Measurements from ENCODE around the gene AP3B2. TPM values are rescaled to one million over a fixed set of nuclear protein-coding genes. Genes with fewer than 3 reads are reported as not detected.

AP3B2 gene
- total and polyA plus RNA-seq, 8 donors, result 1.6 to 19.1 (median 3.2) TPM

DNA sequence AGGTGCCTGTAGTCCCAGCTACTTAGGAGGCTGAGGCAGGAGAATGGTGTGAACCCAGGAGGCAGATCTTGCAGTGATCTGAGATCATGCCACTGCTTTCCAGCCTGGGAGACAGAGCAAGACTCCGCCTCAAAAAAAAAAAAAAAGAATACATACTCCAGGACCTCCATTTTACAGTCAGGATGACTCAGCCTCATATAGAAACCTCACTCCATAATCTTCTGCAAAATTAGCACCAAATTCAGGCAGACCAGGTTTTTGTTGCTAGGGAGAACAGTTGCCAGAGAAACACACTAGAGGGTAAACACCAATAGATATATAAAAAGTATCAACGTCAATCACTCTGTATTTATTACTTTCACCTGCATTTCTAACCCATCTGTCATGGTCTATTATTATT is 28.3 kb upstream of the AP3B2 start:
- H3K4me3 ChIP-seq, result no peak overlapping the region
- no peaks in the 10 kb centered on the region for H3K36me3 ChIP-seq
- no peaks in the 10 kb centered on the region for H3K27me3 ChIP-seq
- no peaks in the 10 kb centered on the region for H3K9me3 ChIP-seq
- WGBS, 2 donors, result 87 to 90% methylated on average over 2 of the region's 2 CpGs
- FAIRE-seq (no peak), DNase-seq (no peak), ATAC-seq (no peak)
- no peaks in the 10 kb centered on the region for H3K4me1 ChIP-seq
- intact Hi-C loops (cut with DNase I), result no loop called here
- H3K27ac ChIP-seq, result no peak overlapping the region
- TF ChIP-seq, protein P1, sequence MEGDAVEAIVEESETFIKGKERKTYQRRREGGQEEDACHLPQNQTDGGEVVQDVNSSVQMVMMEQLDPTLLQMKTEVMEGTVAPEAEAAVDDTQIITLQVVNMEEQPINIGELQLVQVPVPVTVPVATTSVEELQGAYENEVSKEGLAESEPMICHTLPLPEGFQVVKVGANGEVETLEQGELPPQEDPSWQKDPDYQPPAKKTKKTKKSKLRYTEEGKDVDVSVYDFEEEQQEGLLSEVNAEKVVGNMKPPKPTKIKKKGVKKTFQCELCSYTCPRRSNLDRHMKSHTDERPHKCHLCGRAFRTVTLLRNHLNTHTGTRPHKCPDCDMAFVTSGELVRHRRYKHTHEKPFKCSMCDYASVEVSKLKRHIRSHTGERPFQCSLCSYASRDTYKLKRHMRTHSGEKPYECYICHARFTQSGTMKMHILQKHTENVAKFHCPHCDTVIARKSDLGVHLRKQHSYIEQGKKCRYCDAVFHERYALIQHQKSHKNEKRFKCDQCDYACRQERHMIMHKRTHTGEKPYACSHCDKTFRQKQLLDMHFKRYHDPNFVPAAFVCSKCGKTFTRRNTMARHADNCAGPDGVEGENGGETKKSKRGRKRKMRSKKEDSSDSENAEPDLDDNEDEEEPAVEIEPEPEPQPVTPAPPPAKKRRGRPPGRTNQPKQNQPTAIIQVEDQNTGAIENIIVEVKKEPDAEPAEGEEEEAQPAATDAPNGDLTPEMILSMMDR (IDR thresholded peaks at IDR 0.05), result no peak

DNA sequence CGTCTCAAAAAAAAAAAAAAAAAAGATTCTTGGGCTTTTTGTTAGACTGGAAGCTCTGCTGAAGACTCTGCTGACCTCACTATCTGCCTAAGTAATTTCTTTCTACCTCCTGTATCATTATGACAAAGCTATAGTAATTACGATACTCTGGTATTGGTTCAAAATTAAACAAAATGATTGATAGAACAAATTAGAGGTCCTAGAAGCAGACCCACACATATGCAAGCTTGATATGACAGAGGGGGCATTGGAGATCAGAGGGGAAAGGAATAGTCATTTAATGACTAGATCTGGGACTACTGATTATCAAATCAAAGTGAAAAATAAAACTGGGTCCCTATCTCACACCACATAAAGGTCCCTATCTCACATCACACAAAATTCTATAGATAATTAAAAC is 21.9 kb upstream of the AP3B2 start:
- H3K27me3 ChIP-seq, result no peaks in the 10 kb centered on the region
- no peak overlapping the region for H3K27ac ChIP-seq
- no peak for DNase-seq
- FAIRE-seq, result no peak
- intact Hi-C loops (cut with DNase I), result no loop called here
- no peak overlapping the region for H3K4me3 ChIP-seq
- no peak for ATAC-seq
- TF ChIP-seq, protein P1 (IDR thresholded peaks at IDR 0.05), result no peak
- 93 to 100% methylated on average over 1 to 2 of the region's 2 CpGs for WGBS, 2 donors
- H3K4me1 ChIP-seq, result no peaks in the 10 kb centered on the region
- H3K36me3 ChIP-seq, result no peaks in the 10 kb centered on the region
- H3K9me3 ChIP-seq, result no peaks in the 10 kb centered on the region

DNA sequence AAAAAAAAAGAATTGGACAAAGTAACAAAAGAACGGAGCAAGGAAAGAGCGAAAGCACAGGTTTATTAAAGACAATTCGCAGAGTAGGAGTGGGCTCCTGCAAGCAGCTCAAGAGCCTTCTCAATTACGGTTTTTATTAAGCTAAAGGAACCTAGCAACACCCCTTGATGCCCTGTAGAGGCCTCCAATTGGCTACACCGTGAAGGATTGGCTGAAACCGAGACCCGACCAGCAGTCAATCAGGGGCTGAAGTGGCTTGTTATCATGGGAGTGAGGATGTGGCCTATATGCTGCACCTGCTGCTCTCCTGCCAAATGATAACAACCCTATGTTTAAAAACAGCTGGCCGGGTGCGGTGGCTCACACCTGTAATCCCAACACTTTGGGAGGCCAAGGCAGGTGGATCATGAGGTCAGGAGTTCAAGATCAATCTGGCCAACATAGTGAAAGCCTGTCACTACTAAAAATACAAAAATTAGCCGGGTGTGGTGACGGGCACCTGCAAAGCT is 20.4 kb upstream of the AP3B2 start:
- Histone ChIP-seq H3K9me3 (no peaks in the 10 kb centered on the region), H3K4me3 (no peak overlapping the region), H3K27me3 (no peaks in the 10 kb centered on the region), H3K4me1 (no peaks in the 10 kb centered on the region), H3K27ac (no peak overlapping the region), H3K36me3 (no peaks in the 10 kb centered on the region)
- DNase-seq, result no peak
- TF ChIP-seq, protein P1 (IDR thresholded peaks at IDR 0.05), result no peak
- 91 to 93% methylated on average over 11 of the region's 11 CpGs for WGBS, 2 donors
- no peak for ATAC-seq
- FAIRE-seq, result no peak
- intact Hi-C loops (cut with DNase I), result no loop called here

DNA sequence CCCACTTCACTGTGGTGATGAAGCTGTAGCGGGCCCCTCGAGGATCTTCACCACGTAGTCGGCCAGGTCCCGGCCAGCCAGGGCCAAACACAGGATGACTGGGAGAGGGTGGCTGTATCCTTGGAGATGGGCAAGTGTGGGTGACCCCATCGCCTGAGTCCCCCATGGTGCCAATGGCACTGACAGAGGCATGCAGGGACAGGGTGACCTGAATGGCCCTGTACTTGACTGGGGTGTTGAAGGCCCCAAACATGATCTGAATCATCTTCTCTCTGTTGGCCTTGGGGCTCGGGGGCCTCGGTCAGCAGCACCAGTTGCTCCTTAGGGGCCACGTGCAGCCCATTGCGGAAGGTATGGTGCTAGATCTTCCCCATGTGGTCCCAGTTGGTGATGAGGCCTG is 17.1 kb upstream of the AP3B2 start:
- no peak for FAIRE-seq
- no peak for ATAC-seq
- no peak for DNase-seq
- H3K36me3 ChIP-seq, result no peaks in the 10 kb centered on the region
- no peaks in the 10 kb centered on the region for H3K4me1 ChIP-seq
- no peak overlapping the region for H3K4me3 ChIP-seq
- no peaks in the 10 kb centered on the region for H3K27me3 ChIP-seq
- no peak overlapping the region for H3K27ac ChIP-seq
- intact Hi-C loops (cut with DNase I), result no loop called here
- no peaks in the 10 kb centered on the region for H3K9me3 ChIP-seq
- 84 to 88% methylated on average over 10 of the region's 10 CpGs for WGBS, 2 donors
- TF ChIP-seq, protein P1 (IDR thresholded peaks at IDR 0.05), result no peak

DNA sequence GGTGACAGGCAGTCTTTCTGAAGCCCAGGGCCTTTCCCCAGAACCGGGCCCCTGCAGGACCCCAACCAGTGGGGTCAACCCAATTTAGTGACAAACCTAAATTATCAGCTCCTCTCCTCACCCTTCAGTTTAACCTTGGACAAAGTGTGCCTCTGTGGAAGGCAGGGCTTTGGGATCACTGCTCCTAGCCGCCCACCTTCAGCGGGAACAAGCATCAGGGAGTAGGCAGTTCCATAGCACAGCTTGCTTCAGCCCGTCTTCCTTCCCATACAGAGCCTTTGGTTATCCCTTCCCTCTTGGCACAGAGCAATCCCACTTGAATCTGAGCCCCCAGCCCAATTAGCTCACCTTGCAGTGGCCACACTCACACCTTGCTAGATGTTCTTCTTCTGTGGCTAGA is 5.3 kb upstream of the AP3B2 start:
- TF ChIP-seq, protein P1 (IDR thresholded peaks at IDR 0.05), result no peak
- H3K4me1 ChIP-seq, result peaks cover 0 to 5% (median 0%) of the 10 kb centered on the region in 3 donors
- H3K9me3 ChIP-seq, result no peaks in the 10 kb centered on the region
- H3K36me3 ChIP-seq, result no peaks in the 10 kb centered on the region
- H3K27ac ChIP-seq, result no peak overlapping the region
- FAIRE-seq, result no peak
- WGBS, 2 donors, result 76% methylated on average over 4 of the region's 4 CpGs
- ATAC-seq, result no peak
- H3K4me3 ChIP-seq, result no peak overlapping the region
- DNase-seq, result no peak
- H3K27me3 ChIP-seq, result no peaks in the 10 kb centered on the region
- intact Hi-C loops (cut with DNase I), result no loop called here

Measured in pancreas (tissue), 10 donors.